ENCODE results near the gene STIMATE.
A peak's percentile ranks its signal among the peaks of the same experiment; 100 is the strongest.

STIMATE gene

DNA sequence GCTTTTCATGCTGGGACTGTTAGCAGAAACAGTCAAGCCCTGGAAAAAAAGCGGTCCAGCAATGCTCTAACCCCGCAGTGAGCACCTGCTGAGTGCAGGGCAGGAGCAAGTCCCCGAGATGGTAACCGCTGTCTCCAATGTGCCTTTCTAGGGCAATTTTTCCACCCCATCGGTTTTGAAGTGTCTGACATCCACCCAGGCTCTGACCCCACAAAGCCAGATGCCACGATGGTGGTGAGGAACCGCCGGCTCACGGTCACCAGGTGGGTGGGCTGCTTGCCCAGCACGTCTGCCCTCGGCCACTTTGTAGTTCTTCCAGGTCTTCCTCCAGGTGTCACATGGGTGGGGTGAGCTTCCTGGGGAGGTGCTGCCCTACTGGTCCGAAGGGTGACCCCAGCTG lies 106.0 kb downstream of the STIMATE start:
- DNase-seq (ENCODE audit: low spot score) = no peak

DNA sequence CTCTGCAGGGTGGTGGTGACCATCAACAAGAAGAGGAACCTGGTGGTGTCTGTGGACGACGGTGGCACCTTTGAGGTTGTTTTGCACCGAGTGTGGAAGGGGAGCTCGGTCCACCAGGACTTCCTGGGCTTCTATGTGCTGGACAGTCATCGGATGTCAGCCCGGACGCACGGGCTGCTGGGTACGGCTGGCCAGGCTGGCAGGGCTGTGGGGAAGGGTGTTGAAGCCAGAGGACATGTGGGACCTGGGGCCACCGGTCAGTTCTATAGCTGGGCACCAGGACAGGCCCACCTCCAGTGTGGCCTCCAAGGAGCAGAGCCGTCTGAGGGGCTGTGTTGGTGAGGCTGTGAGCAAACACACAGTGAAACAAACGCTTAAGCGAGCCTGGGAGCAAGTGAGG lies 106.6 kb downstream of the STIMATE start:
- DNase-seq (ENCODE audit: low spot score) = no peak

- no peak for DNase-seq (ENCODE audit: low spot score)
These were observed 107.0 kb downstream of the STIMATE start for GRCh38 chr3:52790337-52790736.

GRCh38 chr3:52789746-52790040 lies 107.7 kb downstream of the STIMATE start:
- no peak for DNase-seq (ENCODE audit: low spot score)

DNA sequence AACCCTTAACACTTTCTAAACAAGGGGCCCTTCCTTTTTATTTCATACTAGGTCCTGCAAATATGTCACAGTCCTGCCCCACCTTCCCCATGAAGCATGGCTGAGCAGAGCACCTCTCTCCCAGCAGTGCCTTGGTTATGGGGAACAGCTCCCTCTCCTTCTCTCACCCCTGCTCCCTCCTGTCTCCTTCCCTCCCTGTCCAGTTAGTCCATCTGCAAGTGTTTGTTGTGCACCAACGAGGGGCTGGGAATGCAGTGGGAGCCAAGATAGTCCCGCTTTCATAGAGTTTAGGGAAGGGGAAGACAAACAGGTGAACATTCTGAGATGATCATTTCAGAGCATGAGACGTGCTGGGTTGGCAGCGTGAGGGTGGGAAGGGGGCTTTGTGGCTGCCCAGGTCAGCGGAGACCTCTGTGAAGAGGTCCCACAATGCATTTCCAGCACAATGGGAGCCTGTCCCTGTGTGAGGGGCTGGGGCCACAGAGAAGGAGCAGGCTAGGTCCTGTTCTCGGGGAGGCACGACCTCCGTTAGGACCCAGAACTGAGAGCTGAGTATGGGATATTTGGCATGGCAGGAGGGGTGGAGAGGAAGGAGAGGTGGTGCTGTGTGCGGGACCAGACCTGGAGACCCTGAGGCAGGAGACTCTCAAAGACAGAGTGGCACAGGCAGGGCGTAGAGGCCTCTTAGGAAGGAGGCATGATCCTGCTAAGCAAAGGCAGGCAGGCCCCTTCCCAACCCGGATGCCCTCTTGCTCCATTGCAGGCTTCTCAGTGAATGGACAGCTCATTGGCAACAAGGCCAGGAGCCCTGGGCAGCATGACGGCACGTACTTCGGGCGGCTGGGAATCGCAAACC lies 108.2 kb downstream of the STIMATE start:
- no peak for DNase-seq (ENCODE audit: low spot score)

DNA sequence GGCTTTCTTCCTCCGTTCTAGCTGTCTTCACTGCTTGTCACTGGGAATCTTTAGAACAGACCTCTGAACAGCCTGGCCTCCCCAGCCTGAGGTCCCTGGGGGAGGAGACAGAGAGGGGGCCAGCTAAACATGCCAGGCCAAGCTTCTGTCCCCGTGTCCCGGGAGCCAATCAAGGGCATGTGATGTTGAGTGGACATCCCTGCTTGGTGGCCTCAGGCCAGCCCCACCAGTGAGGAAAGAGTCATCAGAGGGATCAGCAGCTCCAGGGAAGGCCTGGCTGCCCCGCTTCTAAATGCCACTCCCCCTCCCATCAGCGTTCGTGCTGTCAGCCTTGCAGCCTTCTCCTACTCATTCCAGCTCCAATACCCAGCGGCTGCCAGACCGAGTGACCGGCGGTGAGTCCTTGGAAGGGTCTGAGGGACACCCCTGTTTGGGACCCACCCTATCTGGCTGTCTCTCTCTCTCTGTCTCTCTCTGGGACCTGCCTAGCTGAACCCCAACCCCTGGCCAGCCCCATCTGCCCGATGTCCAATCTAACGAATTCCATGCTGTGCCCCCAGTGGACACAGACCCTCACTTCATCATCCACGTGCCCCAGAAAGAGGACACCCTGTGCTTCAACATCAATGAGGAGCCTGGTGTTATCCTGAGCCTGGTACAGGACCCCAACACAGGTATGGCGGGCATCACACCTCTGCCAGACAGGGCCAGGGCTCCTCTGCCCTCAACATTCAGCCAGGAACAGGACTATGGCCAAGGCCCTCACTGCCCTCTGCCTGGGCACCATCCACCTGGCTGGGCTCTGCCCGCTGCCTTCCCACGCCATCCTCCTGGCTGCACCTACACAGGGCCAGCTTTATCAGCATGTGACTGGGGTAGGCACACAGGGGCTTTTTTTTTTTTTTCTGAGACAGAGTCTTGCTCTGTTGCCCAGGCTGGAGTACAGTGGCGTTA lies 109.4 kb downstream of the STIMATE start:
- DNase-seq (ENCODE audit: low spot score) = peak; percentile 44

GRCh38 chr3:52787246-52787645 lies 110.1 kb downstream of the STIMATE start:
- no peak for DNase-seq (ENCODE audit: low spot score)
